HepG2 (cell line): ENCODE measurements around the gene ELMO2. TPM values are rescaled to one million over a fixed set of nuclear protein-coding genes. Genes with fewer than 3 reads are reported as not detected.

ENCODE experiments used
- AKAP8 ChIP-seq: sonication (generic); formaldehyde crosslinking; IDR thresholded peaks from 2 replicates; pipeline ENCODE4 v1.5.1; 2020; ENCODE audit warnings: mild to moderate bottlenecking, missing genetic modification reagents
- CREM ChIP-seq, 2 experiments: sonication (generic) in 1 of 2; formaldehyde crosslinking in 1 of 2; IDR thresholded peaks; 2 replicates each; pipeline versions ENCODE4 v1.4.0 to v1.6.1; 2016 to 2020; ENCODE audit warnings: antibody characterized with exemption in 1 of 2, mild to moderate bottlenecking in 1 of 2, missing genetic modification reagents in 1 of 2
- HES4 ChIP-seq: sonication (generic); formaldehyde crosslinking; IDR thresholded peaks from 2 replicates; pipeline ENCODE4 v1.9.0; 2021; ENCODE audit warnings: mild to moderate bottlenecking, missing genetic modification reagents, borderline replicate concordance
- MLXIP ChIP-seq: sonication (generic); formaldehyde crosslinking; IDR thresholded peaks from 2 replicates; pipeline ENCODE4 v1.9.0; 2021; ENCODE audit warnings: missing genetic modification reagents, borderline replicate concordance
- PCBP2 ChIP-seq: fragments of 200-400 bp; formaldehyde crosslinking; optimal IDR thresholded peaks from 2 replicates; pipeline ENCODE3; 2018; ENCODE audit warnings: low read length, low read depth; ENCODE audit not compliant: poor library complexity, severe bottlenecking
- RFXANK ChIP-seq: IDR thresholded peaks from 2 replicates; pipeline ENCODE4 v1.6.1; 2016
- SKI ChIP-seq: fragments of 450-650 bp; IDR thresholded peaks from one replicate; pipeline ENCODE4 v1.6.1; 2018; ENCODE audit warnings: mild to moderate bottlenecking; ENCODE audit not compliant: partially characterized antibody
- SNAPC5 ChIP-seq: sonication (generic); formaldehyde crosslinking; IDR thresholded peaks from 2 replicates; pipeline ENCODE4 v1.8.1; 2023; ENCODE audit warnings: mild to moderate bottlenecking, missing genetic modification reagents, borderline replicate concordance
- THAP8 ChIP-seq: sonication (generic); formaldehyde crosslinking; IDR thresholded peaks from 2 replicates; pipeline ENCODE4 v1.5.1; 2020; ENCODE audit warnings: missing genetic modification reagents, mild to moderate bottlenecking, borderline replicate concordance
- ZFP91 ChIP-seq: sonication (generic); formaldehyde crosslinking; IDR thresholded peaks from 2 replicates; pipeline ENCODE4 v1.9.0; 2022; ENCODE audit warnings: missing genetic modification reagents, mild to moderate bottlenecking, borderline replicate concordance
- ZFYVE20 ChIP-seq: sonication (generic); formaldehyde crosslinking; IDR thresholded peaks from 2 replicates; pipeline ENCODE4 v1.8.0; 2023; ENCODE audit warnings: low read depth, mild to moderate bottlenecking, moderate library complexity, missing genetic modification reagents, borderline replicate concordance
- ZKSCAN1 ChIP-seq: fragments of 150-350 bp; IDR thresholded peaks from 2 replicates; pipeline ENCODE4 v1.6.1; 2014; ENCODE audit warnings: low read length
- ZNF101 ChIP-seq: sonication (generic); formaldehyde crosslinking; IDR thresholded peaks from 2 replicates; pipeline ENCODE4 v1.4.0; 2020; ENCODE audit warnings: mild to moderate bottlenecking, low read depth, missing genetic modification reagents, borderline replicate concordance
- ZNF501 ChIP-seq: sonication (generic); formaldehyde crosslinking; IDR thresholded peaks from 2 replicates; pipeline ENCODE4 v1.5.1; 2020; ENCODE audit warnings: mild to moderate bottlenecking, moderate library complexity, missing genetic modification reagents
- ZNF569 ChIP-seq: sonication (generic); formaldehyde crosslinking; IDR thresholded peaks from 2 replicates; pipeline ENCODE4 v1.5.0; 2020; ENCODE audit warnings: mild to moderate bottlenecking, missing genetic modification reagents, moderate library complexity, borderline replicate concordance
- ZNF652 ChIP-seq: IDR thresholded peaks from 2 replicates; pipeline ENCODE4 v1.6.1; 2016; ENCODE audit warnings: low read depth, borderline replicate concordance
- polyA plus RNA-seq, 8 experiments: library from polyadenylated mRNA; depleted of rRNA in 3 of 8; stranded (reverse) in 7 of 8; unstranded in 1 of 8; fragments of >200 nt; fragmentation: Illumina TruSeq in 4 of 8; extraction: Trizol in 4 of 8; gene quantifications; 2 replicates each; pipeline versions ENCODE4 v1.2.1 to v1.2.3, GENCODE V29; 2011 to 2016; ENCODE audit warnings: low read depth in 4 of 8, missing spikeins in 1 of 8, mixed read lengths in 1 of 8; ENCODE audit not compliant: insufficient read depth in 1 of 8
- total RNA-seq, 5 experiments: library from RNA; depleted of rRNA; stranded (reverse); fragments of >200 nt; fragmentation: Illumina TruSeq; extraction: Trizol; gene quantifications; 2 replicates each; pipeline ENCODE4 v1.2.3, GENCODE V29; 2016; ENCODE audit warnings: low read depth in 1 of 5
- TF ChIP-seq, protein P1 (sequence below): sonication (generic); formaldehyde crosslinking; IDR thresholded peaks from 2 replicates; pipeline ENCODE4 v1.4.0; 2020; ENCODE audit warnings: missing genetic modification reagents, borderline replicate concordance
- TF ChIP-seq, protein P2 (sequence below): sonication (generic); formaldehyde crosslinking; conservative IDR thresholded peaks from 2 replicates; pipeline ENCODE4 v1.8.0; 2022; ENCODE audit warnings: mild to moderate bottlenecking, moderate library complexity, missing genetic modification reagents
- TF ChIP-seq, protein P3 (sequence below): sonication (generic); formaldehyde crosslinking; IDR thresholded peaks from 2 replicates; pipeline ENCODE4 v1.5.0; 2020; ENCODE audit warnings: missing genetic modification reagents

Gene ELMO2
- total and polyA plus RNA-seq, 2 of the 13 experiments (the other 11 are each of a cell fraction or from before 2014, with no cell fraction given): 30.6 to 35.7 TPM

- TF ChIP-seq, protein P1, sequence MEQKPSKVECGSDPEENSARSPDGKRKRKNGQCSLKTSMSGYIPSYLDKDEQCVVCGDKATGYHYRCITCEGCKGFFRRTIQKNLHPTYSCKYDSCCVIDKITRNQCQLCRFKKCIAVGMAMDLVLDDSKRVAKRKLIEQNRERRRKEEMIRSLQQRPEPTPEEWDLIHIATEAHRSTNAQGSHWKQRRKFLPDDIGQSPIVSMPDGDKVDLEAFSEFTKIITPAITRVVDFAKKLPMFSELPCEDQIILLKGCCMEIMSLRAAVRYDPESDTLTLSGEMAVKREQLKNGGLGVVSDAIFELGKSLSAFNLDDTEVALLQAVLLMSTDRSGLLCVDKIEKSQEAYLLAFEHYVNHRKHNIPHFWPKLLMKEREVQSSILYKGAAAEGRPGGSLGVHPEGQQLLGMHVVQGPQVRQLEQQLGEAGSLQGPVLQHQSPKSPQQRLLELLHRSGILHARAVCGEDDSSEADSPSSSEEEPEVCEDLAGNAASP (CRISPR knock-in tag): no peak
- TF ChIP-seq, protein P2, sequence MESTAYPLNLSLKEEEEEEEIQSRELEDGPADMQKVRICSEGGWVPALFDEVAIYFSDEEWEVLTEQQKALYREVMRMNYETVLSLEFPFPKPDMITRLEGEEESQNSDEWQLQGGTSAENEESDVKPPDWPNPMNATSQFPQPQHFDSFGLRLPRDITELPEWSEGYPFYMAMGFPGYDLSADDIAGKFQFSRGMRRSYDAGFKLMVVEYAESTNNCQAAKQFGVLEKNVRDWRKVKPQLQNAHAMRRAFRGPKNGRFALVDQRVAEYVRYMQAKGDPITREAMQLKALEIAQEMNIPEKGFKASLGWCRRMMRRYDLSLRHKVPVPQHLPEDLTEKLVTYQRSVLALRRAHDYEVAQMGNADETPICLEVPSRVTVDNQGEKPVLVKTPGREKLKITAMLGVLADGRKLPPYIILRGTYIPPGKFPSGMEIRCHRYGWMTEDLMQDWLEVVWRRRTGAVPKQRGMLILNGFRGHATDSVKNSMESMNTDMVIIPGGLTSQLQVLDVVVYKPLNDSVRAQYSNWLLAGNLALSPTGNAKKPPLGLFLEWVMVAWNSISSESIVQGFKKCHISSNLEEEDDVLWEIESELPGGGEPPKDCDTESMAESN (CRISPR knock-in tag): no peak
- TF ChIP-seq AKAP8: no peak
- TF ChIP-seq THAP8: no peak
- no peak for TF ChIP-seq ZNF101 (CRISPR knock-in tag)
- no peak for TF ChIP-seq ZNF569 (CRISPR knock-in tag)
- TF ChIP-seq CREM (IDR thresholded peaks at IDR 0.05): no peak
- TF ChIP-seq CREM (CRISPR knock-in tag; IDR thresholded peaks at IDR 0.05): no peak
- TF ChIP-seq RFXANK (CRISPR knock-in tag): no peak
- TF ChIP-seq SNAPC5 (CRISPR knock-in tag): no peak
- TF ChIP-seq ZFP91 (CRISPR knock-in tag): 0 out of 2 replicates have a peak, but pooled peaks have one; percentile 28
- TF ChIP-seq ZNF652 (CRISPR knock-in tag): no peak
- no peak for TF ChIP-seq MLXIP
- TF ChIP-seq HES4: no peak
- TF ChIP-seq, protein P3, sequence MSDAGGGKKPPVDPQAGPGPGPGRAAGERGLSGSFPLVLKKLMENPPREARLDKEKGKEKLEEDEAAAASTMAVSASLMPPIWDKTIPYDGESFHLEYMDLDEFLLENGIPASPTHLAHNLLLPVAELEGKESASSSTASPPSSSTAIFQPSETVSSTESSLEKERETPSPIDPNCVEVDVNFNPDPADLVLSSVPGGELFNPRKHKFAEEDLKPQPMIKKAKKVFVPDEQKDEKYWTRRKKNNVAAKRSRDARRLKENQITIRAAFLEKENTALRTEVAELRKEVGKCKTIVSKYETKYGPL (CRISPR knock-in tag): no peak
- TF ChIP-seq PCBP2: no peak
- TF ChIP-seq SKI: no peak
- no peak for TF ChIP-seq ZKSCAN1
- TF ChIP-seq ZNF501: no peak
- TF ChIP-seq ZFYVE20 (CRISPR knock-in tag): no peak
Measured at GRCh38 chr20:46343348-46343974, 63.0 kb downstream of the ELMO2 start (continued).
